ENCODE data around the gene CAMK2G.

DNA sequence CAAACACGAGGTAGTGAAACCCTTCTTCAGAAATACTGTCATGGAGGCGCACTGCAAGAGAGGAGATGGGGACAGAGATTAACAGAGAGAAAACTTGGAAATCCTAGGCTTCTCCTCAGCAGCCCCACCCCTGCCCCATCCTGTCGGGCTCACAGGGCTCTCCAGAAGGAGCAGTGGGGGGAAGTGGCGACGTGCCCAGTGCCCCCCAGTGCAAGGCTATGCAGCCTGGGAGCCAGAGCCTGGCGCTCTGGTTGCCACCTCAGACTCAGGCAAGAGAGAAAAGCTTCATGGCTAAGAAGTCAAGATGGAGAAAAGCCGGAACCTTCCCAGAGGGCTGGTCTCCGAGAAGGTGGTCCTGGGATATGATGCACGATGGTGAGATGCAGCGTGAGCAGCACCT, 21.2 kb downstream of the CAMK2G start:
- TF ChIP-seq, protein P1, sequence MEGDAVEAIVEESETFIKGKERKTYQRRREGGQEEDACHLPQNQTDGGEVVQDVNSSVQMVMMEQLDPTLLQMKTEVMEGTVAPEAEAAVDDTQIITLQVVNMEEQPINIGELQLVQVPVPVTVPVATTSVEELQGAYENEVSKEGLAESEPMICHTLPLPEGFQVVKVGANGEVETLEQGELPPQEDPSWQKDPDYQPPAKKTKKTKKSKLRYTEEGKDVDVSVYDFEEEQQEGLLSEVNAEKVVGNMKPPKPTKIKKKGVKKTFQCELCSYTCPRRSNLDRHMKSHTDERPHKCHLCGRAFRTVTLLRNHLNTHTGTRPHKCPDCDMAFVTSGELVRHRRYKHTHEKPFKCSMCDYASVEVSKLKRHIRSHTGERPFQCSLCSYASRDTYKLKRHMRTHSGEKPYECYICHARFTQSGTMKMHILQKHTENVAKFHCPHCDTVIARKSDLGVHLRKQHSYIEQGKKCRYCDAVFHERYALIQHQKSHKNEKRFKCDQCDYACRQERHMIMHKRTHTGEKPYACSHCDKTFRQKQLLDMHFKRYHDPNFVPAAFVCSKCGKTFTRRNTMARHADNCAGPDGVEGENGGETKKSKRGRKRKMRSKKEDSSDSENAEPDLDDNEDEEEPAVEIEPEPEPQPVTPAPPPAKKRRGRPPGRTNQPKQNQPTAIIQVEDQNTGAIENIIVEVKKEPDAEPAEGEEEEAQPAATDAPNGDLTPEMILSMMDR (conservative IDR thresholded peaks at IDR 0.05 in 1 of 2, IDR thresholded peaks at IDR 0.05 in 1 of 2; ENCODE audit: extremely low read depth in 1 of 2, insufficient read depth in 1 of 2, low read depth in 1 of 2, low read length in 2 of 2): no peak
- no peak for TF ChIP-seq EZH2 (IDR thresholded peaks at IDR 0.05; ENCODE audit: borderline replicate concordance, low read length)
